HEK293T (cell line): ENCODE data around the gene BBS9.

ENCODE experiments used
- ELF4 ChIP-seq: fragments of 450-650 bp; IDR thresholded peaks from 2 replicates; pipeline ENCODE4 v1.6.1; 2017; ENCODE audit warnings: antibody characterized with exemption
- FOXM1 ChIP-seq: fragments of 450-650 bp; IDR thresholded peaks from 2 replicates; pipeline ENCODE4 v1.6.1; 2017; ENCODE audit warnings: mild to moderate bottlenecking, borderline replicate concordance
- HDGF ChIP-seq: fragments of 450-650 bp; IDR thresholded peaks from 2 replicates; pipeline ENCODE4 v1.6.1; 2017; ENCODE audit warnings: antibody characterized with exemption, borderline replicate concordance

DNA sequence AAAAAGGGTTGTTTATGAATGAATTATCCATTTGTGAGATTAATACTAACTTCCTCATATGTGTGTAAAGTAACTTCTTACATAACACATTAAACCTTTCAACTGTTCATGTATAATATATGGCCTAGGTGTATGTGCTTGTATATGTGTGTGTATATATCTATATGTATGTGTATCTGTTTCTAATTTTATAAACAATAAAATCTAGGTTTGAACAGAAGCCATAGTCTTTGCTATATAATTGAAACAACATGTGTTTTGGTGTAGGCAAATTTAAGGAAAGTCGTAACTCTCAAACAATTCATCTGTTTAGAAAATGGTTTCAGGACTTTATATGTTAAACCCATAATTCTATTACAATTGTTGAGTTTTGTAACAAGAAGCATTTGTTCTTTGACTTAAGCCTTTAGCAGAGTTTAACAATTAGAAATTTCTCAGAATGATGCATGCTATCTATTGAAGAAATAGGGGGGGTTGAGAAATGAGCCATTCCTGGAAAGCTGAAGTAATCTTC is 103.3 kb downstream of the BBS9 start:
- TF ChIP-seq ELF4 = no peak
- TF ChIP-seq FOXM1 = no peak
- no peak for TF ChIP-seq HDGF
